ENCODE data around the gene SNX13.

SNX13 gene

DNA sequence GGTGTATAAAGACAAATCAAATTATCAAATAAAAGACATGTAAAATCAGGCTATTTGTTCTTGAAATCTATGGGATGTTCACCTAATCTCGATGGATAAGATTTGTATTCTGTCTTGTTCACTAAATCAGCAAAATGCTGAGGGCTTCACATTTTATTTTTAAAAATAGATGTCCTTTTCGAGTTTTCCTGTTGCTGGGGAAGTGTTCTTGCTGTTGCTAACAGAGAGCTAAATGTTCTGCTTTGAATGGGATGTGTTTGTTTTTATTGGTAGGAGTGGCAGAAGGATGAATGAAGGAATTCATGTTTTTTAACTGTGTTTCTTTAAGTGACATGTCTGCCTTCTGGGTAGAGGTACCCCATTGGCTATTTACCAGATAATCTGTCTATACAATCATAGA lies 7.3 kb upstream of the SNX13 start:
- DNase-seq (ENCODE audit: low spot score), result no peak

- no peak for DNase-seq (ENCODE audit: low spot score)
Measured at GRCh38 chr7:17946591-17946990, 6.3 kb upstream of the SNX13 start.

GRCh38 chr7:17944720-17945119 lies 4.4 kb upstream of the SNX13 start:
- DNase-seq (ENCODE audit: low spot score), result no peak

DNA sequence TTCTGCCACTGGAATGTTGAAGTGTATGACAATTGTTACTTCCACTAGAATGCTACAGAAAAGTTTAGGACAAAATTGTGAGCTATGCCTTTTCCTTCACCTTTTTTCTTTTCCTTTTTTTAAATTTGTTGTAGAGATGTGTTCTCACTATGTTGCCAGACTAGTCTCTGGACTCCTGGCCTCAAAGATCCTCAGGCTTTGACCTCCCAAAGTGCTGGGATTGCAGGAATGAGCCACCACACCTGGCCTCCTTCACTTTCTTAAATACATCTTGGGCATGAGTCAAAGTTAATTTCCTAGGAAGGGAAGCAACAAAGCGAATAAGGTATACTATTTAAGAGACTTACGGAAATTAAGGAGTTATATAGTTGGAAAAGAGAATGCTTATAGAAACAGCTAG lies 2.7 kb upstream of the SNX13 start:
- no peak for DNase-seq (ENCODE audit: low spot score)

DNA sequence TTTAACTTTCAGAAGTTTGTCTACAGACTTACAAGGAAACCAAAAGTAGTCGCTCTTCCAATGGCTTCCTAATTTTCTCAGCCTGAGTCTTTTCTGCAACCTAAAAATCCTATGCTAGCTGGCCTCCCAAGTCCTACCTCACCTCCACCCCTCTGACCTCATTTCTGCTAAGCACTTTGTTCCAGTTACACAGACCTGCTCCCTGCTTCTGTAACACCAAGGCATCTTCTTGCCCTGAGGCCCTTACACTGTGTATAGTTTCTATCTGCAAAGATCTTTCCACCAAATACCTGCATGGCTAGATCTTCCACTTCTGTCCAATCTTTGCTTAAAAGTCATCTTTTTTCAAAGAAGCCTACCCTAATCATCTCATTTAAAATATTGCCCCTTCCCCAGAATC lies 1.9 kb upstream of the SNX13 start:
- no peak for DNase-seq (ENCODE audit: low spot score)

DNA sequence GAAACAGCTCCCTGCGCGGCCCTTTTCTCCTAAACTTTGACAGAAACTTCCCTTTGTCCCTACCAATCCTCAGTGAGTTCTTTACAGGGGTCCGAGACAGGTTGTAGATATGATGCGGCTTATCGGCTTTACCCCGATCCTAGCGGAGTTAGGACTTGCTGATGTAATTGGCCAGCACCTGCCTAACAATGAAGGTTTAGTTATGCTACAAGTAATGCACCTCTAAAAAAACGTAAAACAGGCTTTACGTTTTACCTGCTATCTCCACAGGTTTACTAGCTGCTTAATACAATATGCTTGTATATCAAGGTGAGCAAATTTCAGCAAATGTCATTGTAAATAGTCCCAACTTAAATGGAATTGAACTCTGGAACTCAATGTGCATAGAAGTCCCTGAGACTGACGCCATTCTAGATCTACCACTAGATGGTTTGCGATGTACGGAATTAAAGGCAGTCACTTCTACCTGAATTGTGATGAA lies 697 bp upstream of the SNX13 start:
- DNase-seq (ENCODE audit: low spot score), result no peak

DNA sequence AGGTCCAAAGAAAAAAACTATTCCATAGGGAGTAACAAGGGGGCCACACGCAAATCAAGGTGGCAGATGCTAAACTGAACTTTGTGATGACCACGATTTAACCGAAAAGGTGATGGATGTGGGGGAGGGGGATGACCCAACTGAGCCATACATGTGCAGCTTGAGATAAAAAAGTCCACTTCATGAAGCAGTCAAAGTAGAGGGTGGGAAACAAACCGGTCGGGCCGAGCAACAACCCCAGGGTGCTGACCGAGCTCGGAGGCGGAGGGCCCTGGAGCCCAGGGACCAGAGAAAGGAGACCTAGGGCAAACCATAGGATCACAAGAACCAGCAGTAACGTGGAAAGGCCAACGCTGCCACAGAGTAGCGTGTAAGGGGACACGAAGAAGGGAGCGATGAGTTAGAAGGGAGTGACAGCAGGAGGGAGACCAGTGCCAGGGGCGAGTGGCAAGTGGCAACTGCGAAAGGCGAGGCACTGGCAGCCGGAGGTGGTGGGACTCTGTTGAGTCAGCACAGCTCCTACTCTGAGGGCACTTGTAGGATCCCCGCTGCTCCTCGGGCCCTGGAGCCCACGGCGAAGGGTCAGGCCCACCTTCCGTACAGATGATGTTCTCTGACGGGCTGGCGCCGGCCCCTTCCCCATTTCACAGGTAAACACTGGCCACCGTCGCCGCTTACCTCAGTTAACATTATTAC lies 540 bp downstream of the SNX13 start:
- peak; percentile 72 for DNase-seq (ENCODE audit: low spot score)

DNA sequence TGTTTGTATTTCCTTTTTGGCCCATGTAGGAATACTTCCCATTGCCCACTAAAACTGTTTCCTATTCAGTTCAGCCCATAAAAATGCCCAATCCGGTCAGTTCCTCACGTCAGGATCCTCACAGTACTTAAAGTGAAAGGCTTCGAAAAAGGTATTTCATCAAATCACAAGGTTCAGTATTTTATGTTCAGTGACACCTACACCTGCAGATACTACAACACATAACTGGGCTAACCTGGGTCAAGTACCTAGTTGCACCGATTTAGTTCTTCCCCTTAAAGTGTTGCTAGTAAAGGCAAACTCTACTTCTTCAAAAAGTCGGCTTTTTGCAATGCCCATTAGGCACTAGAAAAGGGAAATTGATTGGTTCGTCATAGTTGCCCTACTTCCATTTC lies 1.1 kb downstream of the SNX13 start:
- no peak for DNase-seq (ENCODE audit: low spot score)

DNA sequence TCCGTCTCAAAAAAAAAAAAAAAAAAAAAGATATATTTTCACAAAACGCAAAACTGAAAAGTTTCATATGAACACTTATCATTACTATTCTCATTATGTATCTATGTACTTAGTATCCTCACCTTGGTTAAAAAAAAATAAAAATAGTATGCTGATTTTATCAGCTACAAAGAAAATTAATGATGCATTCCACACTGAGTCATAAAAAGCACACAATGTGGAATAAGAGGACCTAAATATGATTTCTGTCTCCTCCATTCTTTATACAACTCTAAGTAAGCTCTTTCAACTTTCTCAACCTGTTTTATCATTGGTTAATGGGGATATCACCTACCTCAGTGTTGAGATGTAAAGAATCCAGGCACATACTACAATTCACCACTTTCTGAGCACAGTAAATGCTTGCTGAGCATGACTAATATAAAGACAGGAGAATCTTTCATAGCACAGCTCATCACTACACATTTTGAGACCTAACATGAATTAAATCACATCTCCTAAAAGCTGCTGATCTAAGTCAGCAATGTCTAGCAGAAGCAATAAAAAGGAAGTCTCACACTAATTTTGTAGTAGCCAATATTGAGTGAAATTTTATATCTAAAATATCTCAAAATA lies 2.7 kb downstream of the SNX13 start:
- no peak for DNase-seq (ENCODE audit: low spot score)

- DNase-seq (ENCODE audit: low spot score), result no peak
Measured at GRCh38 chr7:17936321-17936720, 4.0 kb downstream of the SNX13 start.

- no peak for DNase-seq (ENCODE audit: low spot score)
Measured at GRCh38 chr7:17934612-17935240, 5.6 kb downstream of the SNX13 start.

GRCh38 chr7:17934094-17934493 lies 6.2 kb downstream of the SNX13 start:
- DNase-seq (ENCODE audit: low spot score), result no peak

GRCh38 chr7:17932770-17933169 lies 7.5 kb downstream of the SNX13 start:
- no peak for DNase-seq (ENCODE audit: low spot score)

- DNase-seq (ENCODE audit: low spot score), result no peak
Measured at GRCh38 chr7:17931069-17931468, 9.2 kb downstream of the SNX13 start.

DNA sequence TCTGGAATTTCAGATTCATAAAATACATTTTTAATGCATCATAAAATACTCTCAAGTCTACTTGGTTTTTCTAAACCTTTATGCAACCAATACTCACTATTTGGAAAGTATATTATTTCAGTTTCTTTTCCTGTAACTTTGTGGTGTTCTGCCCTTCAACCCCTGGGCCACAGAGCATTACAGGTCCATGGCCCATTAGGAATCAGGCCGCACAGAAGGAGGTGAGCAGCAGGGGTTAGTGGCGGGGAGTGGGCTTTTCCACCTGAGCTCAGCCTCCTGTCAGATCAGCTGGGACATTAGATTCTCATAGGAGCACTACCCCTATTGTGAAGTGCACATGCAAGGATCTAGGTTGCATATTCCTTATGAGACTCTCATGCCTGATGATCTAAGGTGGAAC lies 9.7 kb downstream of the SNX13 start:
- DNase-seq (ENCODE audit: low spot score), result no peak

- no peak for DNase-seq (ENCODE audit: low spot score)
Measured at GRCh38 chr7:17929647-17930395, 10.5 kb downstream of the SNX13 start.

- DNase-seq (ENCODE audit: low spot score), result no peak
Measured at GRCh38 chr7:17928055-17928454, 12.2 kb downstream of the SNX13 start.

DNA sequence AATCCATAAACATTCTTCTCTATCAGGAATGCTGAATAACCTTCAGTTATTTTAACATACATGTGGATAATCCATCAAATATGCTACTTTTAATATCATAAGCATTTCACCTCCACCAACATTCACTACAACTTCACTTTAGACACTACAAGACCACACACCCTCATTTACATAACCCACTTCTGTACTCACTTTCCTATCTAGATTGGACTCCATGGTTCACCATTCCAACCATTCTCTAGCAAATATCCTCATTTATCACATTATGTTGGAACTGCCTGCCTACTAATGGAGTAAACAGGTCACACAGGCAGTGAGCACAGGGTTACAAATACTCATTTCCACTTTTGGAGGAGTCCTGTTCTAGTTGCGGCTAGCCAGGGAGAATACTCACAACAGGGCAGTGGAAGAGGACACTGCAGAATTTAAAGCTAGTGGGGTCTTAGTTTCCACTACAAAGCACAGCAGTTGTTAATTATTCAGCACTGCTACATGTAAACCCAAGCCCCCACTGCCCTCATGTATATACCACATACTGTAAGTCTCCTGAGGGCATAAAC lies 18.4 kb downstream of the SNX13 start:
- DNase-seq (ENCODE audit: low spot score), result no peak

- DNase-seq (ENCODE audit: low spot score), result no peak
Measured at GRCh38 chr7:17917842-17918241, 22.5 kb downstream of the SNX13 start.

DNA sequence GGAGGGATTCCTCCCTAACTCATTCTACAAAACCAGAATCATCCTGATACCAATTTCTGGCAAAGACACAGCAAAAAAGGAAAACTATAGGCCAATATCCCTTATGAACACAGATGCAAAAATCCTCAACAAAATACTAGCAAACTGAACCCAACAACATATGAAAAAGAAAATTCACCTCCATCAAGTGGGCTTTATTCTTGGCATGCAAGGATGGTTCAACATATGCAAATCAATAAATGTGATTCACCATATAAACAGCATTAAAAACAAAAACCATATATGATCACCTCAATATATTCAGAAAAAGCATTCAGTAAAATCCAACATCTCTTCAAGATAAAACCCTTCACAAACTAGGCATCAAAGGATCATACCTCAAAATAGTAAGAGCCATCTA lies 23.5 kb downstream of the SNX13 start:
- no peak for DNase-seq (ENCODE audit: low spot score)

GRCh38 chr7:17915796-17916195 lies 24.5 kb downstream of the SNX13 start:
- no peak for DNase-seq (ENCODE audit: low spot score)

GRCh38 chr7:17915168-17915567 lies 25.1 kb downstream of the SNX13 start:
- DNase-seq (ENCODE audit: low spot score), result no peak
